Adrenal gland (tissue), 12 donors: Measurements from ENCODE around the gene PTPRH. TPM values are rescaled to one million over a fixed set of nuclear protein-coding genes. Genes with fewer than 3 reads are reported as not detected.

Experiments used
- DNase-seq, 7 donors: peaks; one replicate each; pipeline ENCODE4 v3.0.0-alpha.2; 2019 to 2020
- H3K27ac ChIP-seq, 5 donors: fragments of 200-600 bp; sonication (generic) in 4 of 5; 1 replicate in 3 of 5; 2 replicates in 2 of 5; pipeline versions ENCODE4 v1.5.1 to v1.8.0; 2016 to 2020; ENCODE audit warnings: mild to moderate bottlenecking in 1 of 5
- H3K27me3 ChIP-seq: fragments of 200-600 bp; 2 replicates; pipeline ENCODE4 v1.8.0; 2021
- H3K36me3 ChIP-seq, 2 donors: fragments of 200-600 bp; replicated peaks in 1 of 2; 1 replicate in 1 of 2; 2 replicates in 1 of 2; pipeline versions ENCODE4 v1.5.1 to v1.8.0; 2018 to 2022
- H3K4me1 ChIP-seq, 2 donors: fragments of 200-600 bp; replicated peaks in 1 of 2; 1 replicate in 1 of 2; 2 replicates in 1 of 2; pipeline versions ENCODE4 v1.5.1 to v1.8.0; 2018 to 2021
- H3K4me3 ChIP-seq, 4 donors: fragments of 200-600 bp; sonication (generic) in 3 of 4; one replicate each; pipeline ENCODE4 v1.5.1; 2016 to 2018
- H3K9me3 ChIP-seq, 3 donors: fragments of 200-600 bp; sonication (generic) in 1 of 3; replicated peaks in 1 of 3; 1 replicate in 2 of 3; 2 replicates in 1 of 3; pipeline versions ENCODE4 v1.5.1 to v1.8.0; 2016 to 2021
- CTCF ChIP-seq, 6 experiments: fragments of 450-650 bp in 4 of 6; fragments of 200-600 bp in 2 of 6; sonication (generic) in 1 of 6; IDR thresholded peaks; 1 replicate in 5 of 6; 2 replicates in 1 of 6; pipeline versions ENCODE4 v1.5.1 to v1.8.0; 2016 to 2021; ENCODE audit warnings: antibody characterized with exemption in 6 of 6, mild to moderate bottlenecking in 2 of 6, moderate library complexity in 1 of 6
- POLR2A ChIP-seq, 2 donors: fragments of 450-650 bp; IDR thresholded peaks; one replicate each; pipeline ENCODE4 v1.6.1; 2017; ENCODE audit warnings: antibody characterized with exemption in 2 of 2, mild to moderate bottlenecking in 2 of 2, moderate library complexity in 1 of 2
- WGBS, 4 donors: extraction: QIAGEN DNeasy Blood & Tissue Kit in 2 of 4; methylation state at CpG; one replicate each; pipeline versions ENCODE4 v1.1.5 to v1.1.7; 2013 to 2017; 5-methylcytosine and 5-hydroxymethylcytosine counted together
- intact Hi-C, 2 donors: fragments of 100-400 bp; cut with DNase I; formaldehyde crosslinking; loops; one replicate each; pipeline versions ENCODE4 v1.14.1 to v1.15.0; 2022 to 2023
- polyA plus RNA-seq, 3 donors: library from polyadenylated mRNA; stranded (reverse); fragments of 200-250 nt in 2 of 3; fragments of 350-450 nt in 1 of 3; fragmentation: Illumina TruSeq in 1 of 3; extraction: RNeasy Lipid Tissue Mini Kit (QIAGEN cat#74804) in 1 of 3; gene quantifications; one replicate each; pipeline ENCODE4 v1.2.3, GENCODE V29; 2013 to 2014
- total RNA-seq, 9 donors: library from RNA; depleted of rRNA in 4 of 9; stranded (reverse); fragments of >200 nt in 4 of 9; fragments of 120-200 nt in 1 of 9; fragmentation: NEBNext Ultra II Directional in 1 of 9; extraction: Animal tissue kit (Norgen Biotek cat#: 25700) in 1 of 9; gene quantifications; one replicate each; pipeline versions ENCODE4 v1.1.0 to v1.2.4, GENCODE V29; 2013 to 2023
- donor health status: healthy with polysubstance abuse.
- donor health status: Bipolar disorder and iron deficiency.
- donor health status: DM: yes; HTN: yes; CAD: no.
- donor health status: DM: no; HTN: no; CAD: no.
- donor health status: DM: no; HTN: no; CAD: no.
- donor health status: DM: yes; HTN: yes; CAD: no.

The PTPRH gene
- total and polyA plus RNA-seq, 12 donors = 30.1 to 159 (median 52.9) TPM

- Histone ChIP-seq H3K4me1 (peaks cover 0 to 1% of the 10 kb centered on the region in 2 donors), H3K9me3 (no peaks in the 10 kb centered on the region), H3K27me3 (peaks cover 36% of the 10 kb centered on the region), H3K4me3 (no peak overlapping the region), H3K36me3 (no peaks in the 10 kb centered on the region), H3K27ac (no peak overlapping the region)
- intact Hi-C loops = loop anchor here in 1 of 2 donors (10.0 kb wide), 2 partner anchors 268 to 358 kb away; no protein-coding TSS in a partner anchor
- TF ChIP-seq CTCF (IDR thresholded peaks at IDR 0.05) = no peak
- no peak for TF ChIP-seq POLR2A (IDR thresholded peaks at IDR 0.05)
- 5 to 13% (median 9%) methylated on average over 3 to 26 of the region's 27 CpGs for WGBS, 4 donors
- DNase-seq = no peak
These were observed 62.5 kb downstream of the PTPRH start for GRCh38 chr19:55146705-55147273.

GRCh38 chr19:55146078-55146704 lies 63.1 kb downstream of the PTPRH start:
- Histone ChIP-seq H3K4me1 (peaks cover 0 to 7% of the 10 kb centered on the region in 2 donors), H3K9me3 (no peaks in the 10 kb centered on the region), H3K4me3 (no peak overlapping the region), H3K27ac (no peak overlapping the region), H3K36me3 (no peaks in the 10 kb centered on the region), H3K27me3 (peaks cover 41% of the 10 kb centered on the region)
- TF ChIP-seq POLR2A (IDR thresholded peaks at IDR 0.05) (no peak), CTCF (IDR thresholded peaks at IDR 0.05) (peak in 1 of 6 experiments; percentile 8)
- WGBS, 4 donors = 1 to 3% (median 2%) methylated on average over 11 to 32 of the region's 41 CpGs
- intact Hi-C loops = loop anchor here in 1 of 2 donors (10.0 kb wide), 2 partner anchors 269 to 359 kb away; no protein-coding TSS in a partner anchor
- DNase-seq = no peak

- no peaks in the 10 kb centered on the region for H3K36me3 ChIP-seq
- 9 to 30% (median 16%) methylated on average over 3 of the region's 3 CpGs for WGBS, 4 donors
- peaks cover 45% of the 10 kb centered on the region for H3K27me3 ChIP-seq
- TF ChIP-seq CTCF (IDR thresholded peaks at IDR 0.05) (no peak), POLR2A (IDR thresholded peaks at IDR 0.05) (no peak)
- H3K9me3 ChIP-seq = no peaks in the 10 kb centered on the region
- intact Hi-C loops = loop anchor here in 1 of 2 donors (10.0 kb wide), 2 partner anchors 270 to 360 kb away; no protein-coding TSS in a partner anchor
- no peak for DNase-seq
- H3K27ac ChIP-seq = no peak overlapping the region
- H3K4me1 ChIP-seq = peaks cover 0 to 9% of the 10 kb centered on the region in 2 donors
- no peak overlapping the region for H3K4me3 ChIP-seq
These were observed 64.1 kb downstream of the PTPRH start for GRCh38 chr19:55145232-55145631.

- WGBS, 4 donors = 14 to 26% (median 19%) methylated on average over 12 to 21 of the region's 21 CpGs
These were observed 67.6 kb downstream of the PTPRH start for GRCh38 chr19:55141696-55142095.

More at GRCh38 chr19:55141696-55142095, 67.6 kb downstream of the PTPRH start:
- intact Hi-C loops = loop anchor here (5.0 to 10.0 kb wide), 3 partner anchors 273 to 363 kb away; no protein-coding TSS in a partner anchor
- no peaks in the 10 kb centered on the region for H3K36me3 ChIP-seq
- H3K9me3 ChIP-seq = no peaks in the 10 kb centered on the region
- H3K4me1 ChIP-seq = peaks cover 0 to 9% of the 10 kb centered on the region in 2 donors
- H3K27ac ChIP-seq = no peak overlapping the region
- DNase-seq = no peak
- TF ChIP-seq POLR2A (IDR thresholded peaks at IDR 0.05) (no peak), CTCF (IDR thresholded peaks at IDR 0.05) (no peak)
- H3K27me3 ChIP-seq = peaks cover 47% of the 10 kb centered on the region
- H3K4me3 ChIP-seq = no peak overlapping the region
